GM18498 (cell line): ENCODE measurements around the gene SPEG.

Source experiments
- ATAC-seq: cut with Tn5 transposase; IDR thresholded peaks from one replicate; pipeline ENCODE4 v1.9.1; 2021; ENCODE audit warnings: mild to moderate bottlenecking, moderate library complexity; ENCODE audit not compliant: unreplicated experiment

Gene SPEG

DNA sequence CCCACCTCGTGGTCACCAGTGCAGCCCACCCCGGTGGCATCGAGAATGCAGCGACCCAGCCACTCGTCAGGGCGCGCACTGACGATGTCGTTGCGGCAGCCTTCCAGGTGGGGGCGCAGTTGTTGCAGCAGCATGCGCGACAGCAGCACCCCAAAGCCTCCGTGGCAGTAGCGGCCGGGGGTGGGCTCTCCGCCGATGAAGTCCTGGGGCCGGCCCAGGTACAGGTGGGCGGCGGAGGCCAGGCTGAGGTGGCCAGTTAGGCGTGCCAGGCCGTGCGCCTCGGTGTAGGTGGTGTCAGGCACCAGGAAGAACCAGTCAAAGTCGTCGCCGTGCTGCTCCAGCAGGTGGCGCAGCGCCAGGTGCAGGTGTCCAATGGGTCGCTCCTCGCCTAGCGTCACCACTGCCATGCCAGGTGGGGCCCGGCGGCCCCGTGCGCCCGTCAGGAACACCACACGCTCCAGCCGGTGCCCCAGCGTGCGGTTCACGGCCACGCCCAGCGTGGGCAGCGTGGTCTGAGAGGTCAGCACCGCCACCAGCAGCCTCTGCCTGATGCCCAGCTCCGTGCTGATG is 107.1 kb downstream of the SPEG start:
- peak; percentile 44 for ATAC-seq

DNA sequence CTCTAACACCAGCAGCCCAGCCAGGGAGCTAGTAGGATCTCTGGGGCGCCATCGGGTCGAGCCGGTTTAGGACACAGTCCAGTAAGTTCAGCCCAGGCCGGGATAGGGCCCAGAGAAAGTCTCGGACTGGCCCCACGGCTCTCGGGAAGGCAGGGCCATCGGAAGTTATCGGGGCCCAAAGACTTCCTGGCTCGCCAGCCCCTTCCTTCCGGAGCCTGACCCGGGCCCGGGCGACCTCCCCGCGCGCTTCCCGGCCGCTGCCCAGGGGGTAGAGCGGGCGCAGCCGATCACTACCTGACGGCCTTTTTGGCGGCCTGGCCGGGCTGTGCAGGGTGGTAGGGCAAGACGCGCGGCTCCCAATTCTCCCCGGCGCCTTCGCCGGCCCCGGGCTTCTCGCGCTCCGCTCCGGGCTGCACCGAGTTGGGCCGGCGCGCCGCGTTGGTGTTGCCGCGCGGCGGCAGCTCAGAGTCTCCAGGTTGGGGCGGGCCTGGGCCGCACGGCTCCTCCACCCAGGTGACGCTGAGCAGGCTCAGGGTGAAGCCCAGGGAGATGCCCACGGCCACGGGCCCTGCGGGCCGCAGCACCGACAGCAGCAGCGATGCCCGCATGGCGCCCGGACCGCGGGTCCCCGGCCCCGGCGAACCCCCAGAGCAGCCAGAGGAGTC is 108.4 kb downstream of the SPEG start:
- ATAC-seq = peak; percentile 42

DNA sequence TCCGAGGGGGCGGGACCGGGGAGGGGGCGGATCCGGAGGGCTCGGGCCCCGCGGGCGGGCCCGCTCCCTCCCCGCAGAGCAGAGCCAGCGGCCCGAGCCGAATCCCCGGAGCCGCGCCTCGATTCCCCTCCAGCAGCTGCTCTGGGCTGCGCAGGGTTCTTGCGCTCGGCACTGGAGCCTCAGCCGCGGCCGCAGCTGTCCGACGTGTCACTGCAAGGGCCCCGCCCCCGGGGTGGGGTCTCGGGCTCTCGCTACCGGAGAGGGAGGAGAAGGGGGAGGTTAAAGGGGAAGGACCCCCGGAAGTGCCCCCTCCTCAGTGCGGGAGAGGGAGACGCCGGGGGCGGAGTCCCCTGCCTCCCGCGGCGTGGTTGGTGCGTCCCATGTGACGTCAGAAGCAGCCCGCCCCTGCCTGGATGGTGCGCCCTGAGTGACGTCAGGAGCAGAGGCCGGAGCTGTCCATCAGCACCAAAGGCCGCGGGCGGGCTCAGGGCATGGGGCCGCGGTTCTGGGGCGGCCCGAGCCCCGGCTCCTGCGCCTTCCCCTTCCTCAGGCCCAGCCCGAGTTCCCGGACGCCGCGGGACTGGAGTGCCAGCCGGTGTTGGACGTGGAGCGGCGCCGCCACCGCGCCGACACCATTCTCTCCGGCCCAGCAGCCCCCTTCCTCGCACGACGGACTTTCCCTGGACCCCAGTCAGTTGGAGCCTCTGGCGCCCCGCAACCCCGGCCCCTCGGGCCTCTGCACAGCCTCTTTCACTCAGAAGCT is 109.1 kb downstream of the SPEG start, which contains the start of the genes CHPF and TMEM198:
Gene CHPF, minus strand, starts transcription at position 214 of the 763 bp plus-strand sequence. CDS start 271 bp downstream, outside the sequence.
Gene TMEM198, plus strand, starts transcription at position 433 of the 763 bp plus-strand sequence. CDS start 700 bp downstream, outside the sequence.
- ATAC-seq = peak; percentile 82

DNA sequence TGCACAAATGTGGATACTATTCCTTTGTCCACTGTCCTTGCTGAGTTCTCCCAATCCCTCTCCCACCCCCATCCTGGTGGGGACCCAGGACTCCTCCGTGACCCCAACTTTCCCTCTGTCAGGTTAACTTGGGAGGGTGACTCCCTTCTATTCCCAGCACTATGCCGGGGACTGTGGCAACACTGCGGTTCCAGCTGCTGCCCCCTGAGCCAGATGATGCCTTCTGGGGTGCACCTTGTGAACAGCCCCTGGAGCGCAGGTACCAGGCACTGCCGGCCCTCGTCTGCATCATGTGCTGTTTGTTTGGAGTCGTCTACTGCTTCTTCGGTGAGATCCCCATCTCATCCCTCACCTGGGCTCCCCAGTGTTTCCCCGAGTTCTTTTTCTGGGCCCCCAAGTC is 109.9 kb downstream of the SPEG start:
- no peak for ATAC-seq

DNA sequence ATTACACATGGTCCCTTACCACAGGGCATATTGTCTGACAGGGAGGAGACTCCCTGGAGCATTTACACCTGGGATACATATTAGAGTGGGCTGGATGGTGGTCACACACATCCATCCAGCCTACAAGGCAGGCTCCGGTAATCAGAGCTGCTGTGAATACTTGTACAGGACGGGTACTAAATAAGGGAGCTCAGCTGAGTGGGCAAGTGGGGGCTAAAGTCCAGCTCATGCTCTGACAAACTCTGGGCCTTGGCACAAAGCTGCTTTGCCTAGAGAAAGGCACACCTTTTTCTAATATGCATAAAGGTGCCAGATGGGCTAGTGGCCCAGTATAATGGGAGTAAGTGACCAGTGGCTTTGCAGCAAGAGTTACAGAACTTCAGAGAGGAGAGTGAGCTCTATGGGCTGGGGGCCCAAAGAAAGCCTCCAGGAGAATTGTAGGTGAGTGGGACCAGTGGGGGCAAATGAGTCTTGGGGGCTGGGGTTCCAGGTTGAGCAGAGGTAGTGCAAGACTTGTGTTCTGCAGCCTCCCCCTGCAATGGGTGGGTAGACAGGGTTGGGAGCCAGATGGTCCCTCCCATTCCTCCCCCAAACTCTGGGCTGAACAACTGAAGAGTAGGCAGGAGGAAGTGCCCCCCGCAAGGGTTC is 110.8 kb downstream of the SPEG start:
- ATAC-seq = no peak

DNA sequence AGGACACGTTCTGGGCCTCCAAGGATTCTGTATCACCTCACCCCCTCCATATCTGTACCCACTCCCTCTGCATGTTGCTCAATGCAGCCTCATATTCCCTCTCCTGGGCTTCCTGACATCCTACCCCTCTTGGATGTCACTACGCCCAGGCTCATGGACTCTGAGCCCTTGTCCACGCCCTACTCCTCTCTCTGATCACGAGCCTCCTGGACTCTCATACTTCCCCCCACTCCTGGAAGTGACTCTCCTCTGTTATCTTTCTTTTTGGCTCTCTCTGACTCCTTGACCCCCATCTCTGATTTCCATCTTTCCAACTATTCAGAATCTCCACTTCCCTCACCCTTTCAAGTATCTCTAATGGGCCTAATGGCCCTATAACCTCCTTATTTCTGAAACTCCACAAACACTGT is 111.3 kb downstream of the SPEG start:
- ATAC-seq = no peak

DNA sequence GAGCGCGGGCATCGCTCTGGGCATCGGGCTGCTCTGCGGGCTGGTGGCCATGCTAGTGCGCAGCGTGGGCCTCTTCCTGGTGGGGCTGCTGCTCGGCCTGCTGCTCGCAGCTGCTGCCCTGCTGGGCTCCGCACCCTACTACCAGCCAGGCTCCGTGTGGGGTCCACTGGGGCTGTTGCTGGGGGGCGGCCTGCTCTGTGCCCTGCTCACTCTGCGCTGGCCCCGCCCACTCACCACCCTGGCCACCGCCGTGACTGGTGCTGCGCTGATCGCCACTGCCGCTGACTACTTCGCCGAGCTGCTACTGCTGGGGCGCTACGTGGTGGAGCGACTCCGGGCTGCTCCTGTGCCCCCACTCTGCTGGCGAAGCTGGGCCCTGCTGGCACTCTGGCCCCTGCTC is 113.0 kb downstream of the SPEG start:
- ATAC-seq = no peak
